Measurements from ENCODE around the gene ANK3. TPM values are rescaled to one million over a fixed set of nuclear protein-coding genes. Genes with fewer than 3 reads are reported as not detected.

Gene ANK3
- total RNA-seq, 1 experiment from 2014 or later: 15.3 TPM

DNA sequence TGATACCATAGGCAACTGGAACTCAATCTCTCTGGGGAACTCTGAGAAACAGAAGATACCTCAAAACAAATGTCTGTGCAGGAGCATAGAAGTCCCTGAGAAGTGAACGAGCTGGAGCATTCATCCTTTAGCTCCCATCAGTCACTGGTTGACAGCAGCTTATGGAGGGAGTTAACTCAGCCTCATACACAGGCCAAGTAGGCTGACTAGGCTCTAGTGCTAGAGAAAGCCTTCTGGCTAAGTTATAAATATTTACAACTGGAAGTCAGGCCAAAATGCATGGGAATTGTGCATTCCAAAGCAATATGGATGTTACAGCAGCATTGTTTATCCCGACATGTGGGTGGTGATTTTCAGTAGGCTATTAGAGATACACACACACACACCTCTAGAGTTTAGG lies 66.5 kb downstream of the ANK3 start:
- CTCF ChIA-PET: no interaction called here
- Histone ChIP-seq H3K9ac (ENCODE audit: low read length) (no peak overlapping the region), H3K4me3 (replicated peaks in 1 of 2; ENCODE audit: low read depth in 1 of 2, low read length in 2 of 2) (no peak overlapping the region), H4K20me1 (ENCODE audit: insufficient read depth) (no peaks in the 10 kb centered on the region), H3K27ac (ENCODE audit: low read depth, low read length) (no peak overlapping the region), H2AFZ (ENCODE audit: low read depth, low read length, poor library complexity, severe bottlenecking) (no peak overlapping the region), H3K27me3 (ENCODE audit: insufficient read depth, low read length) (no peaks in the 10 kb centered on the region), H3K4me1 (ENCODE audit: control insufficient read depth in 1 of 2, insufficient read depth in 2 of 2, low read length in 2 of 2) (no peaks in the 10 kb centered on the region), H3K4me2 (ENCODE audit: low read length) (no peak overlapping the region), H3K9me2 (ENCODE audit: insufficient read depth) (no peaks in the 10 kb centered on the region), H3K79me2 (ENCODE audit: insufficient read depth, low read length) (no peaks in the 10 kb centered on the region), H3K9me3 (ENCODE audit: control insufficient read depth in 1 of 2, insufficient read depth in 1 of 2, low read depth in 1 of 2, low read length in 2 of 2) (no peaks in the 10 kb centered on the region), H3K36me3 (ENCODE audit: control insufficient read depth in 1 of 2, insufficient read depth in 2 of 2, low read length in 2 of 2) (no peaks in the 10 kb centered on the region)
- RAD21 ChIA-PET (ENCODE audit: low non-redundant PET in 1 of 2, low total read pairs in 2 of 2, uncharacterized antibody in 2 of 2, unreplicated experiment in 2 of 2): no interaction called here
- TF ChIP-seq, protein P1, sequence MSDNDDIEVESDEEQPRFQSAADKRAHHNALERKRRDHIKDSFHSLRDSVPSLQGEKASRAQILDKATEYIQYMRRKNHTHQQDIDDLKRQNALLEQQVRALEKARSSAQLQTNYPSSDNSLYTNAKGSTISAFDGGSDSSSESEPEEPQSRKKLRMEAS (IDR thresholded peaks at IDR 0.05): no peak
- TF ChIP-seq JUND (IDR thresholded peaks at IDR 0.05): no peak
- TF ChIP-seq ELF1 (IDR thresholded peaks at IDR 0.05; ENCODE audit: borderline replicate concordance, low read depth): no peak
- TF ChIP-seq CEBPB (IDR thresholded peaks at IDR 0.05; ENCODE audit: low read depth): no peak
- no peak for TF ChIP-seq SP1 (IDR thresholded peaks at IDR 0.05; ENCODE audit: low read depth)
- TF ChIP-seq TCF7L2 (IDR thresholded peaks at IDR 0.05; ENCODE audit: borderline replicate concordance, extremely low read depth, insufficient read depth, insufficient read length): no peak
- no peak for TF ChIP-seq SIN3A (IDR thresholded peaks at IDR 0.05; ENCODE audit: low read depth)
- TF ChIP-seq RAD21 (IDR thresholded peaks at IDR 0.05; ENCODE audit: low read depth): no peak
- no peak for TF ChIP-seq POLR2A (IDR thresholded peaks at IDR 0.05; ENCODE audit: borderline replicate concordance, extremely low read depth, insufficient read depth, insufficient read length)
- TF ChIP-seq EGR1 (IDR thresholded peaks at IDR 0.05; ENCODE audit: low read depth): no peak
- DNase-seq (ENCODE audit: low read depth, low spot score): no peak
- intact Hi-C loops (cut with micrococcal nuclease): no loop called here
- no peak for ATAC-seq
- POLR2A ChIA-PET: no interaction called here
- no TSS peak for BruUV-seq (replicated peaks)

DNA sequence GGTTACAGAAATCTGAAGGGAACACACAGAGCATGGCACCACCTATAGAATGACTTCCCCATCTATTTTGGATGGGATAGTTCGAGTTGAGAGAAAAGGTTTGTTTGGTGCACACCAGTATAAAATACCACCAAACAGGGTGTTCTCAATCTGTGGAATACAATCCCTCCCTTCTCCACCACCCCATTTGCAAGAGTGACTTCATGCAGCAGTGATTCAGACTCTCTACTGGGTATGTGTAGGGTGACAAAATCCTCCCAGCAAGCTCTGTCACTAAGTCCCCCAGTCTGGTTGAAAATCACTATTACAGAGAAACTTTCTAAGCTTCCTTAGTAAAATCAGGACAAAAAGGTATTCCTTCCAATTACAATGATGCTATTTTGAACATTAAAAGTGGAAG lies 69.0 kb downstream of the ANK3 start:
- ChIA-PET CTCF (no interaction called here), POLR2A (no interaction called here), RAD21 (ENCODE audit: low non-redundant PET in 1 of 2, low total read pairs in 2 of 2, uncharacterized antibody in 2 of 2, unreplicated experiment in 2 of 2) (no interaction called here)

More for the DNA sequence above, 69.0 kb downstream of the ANK3 start:
- Histone ChIP-seq H3K9me2 (ENCODE audit: insufficient read depth) (no peaks in the 10 kb centered on the region), H3K9ac (ENCODE audit: low read length) (no peak overlapping the region), H2AFZ (ENCODE audit: low read depth, low read length, poor library complexity, severe bottlenecking) (no peak overlapping the region), H3K9me3 (ENCODE audit: control insufficient read depth in 1 of 2, insufficient read depth in 1 of 2, low read depth in 1 of 2, low read length in 2 of 2) (no peaks in the 10 kb centered on the region), H3K27me3 (ENCODE audit: insufficient read depth, low read length) (no peaks in the 10 kb centered on the region), H3K4me1 (ENCODE audit: control insufficient read depth in 1 of 2, insufficient read depth in 2 of 2, low read length in 2 of 2) (no peaks in the 10 kb centered on the region), H3K27ac (ENCODE audit: low read depth, low read length) (no peak overlapping the region), H3K36me3 (ENCODE audit: control insufficient read depth in 1 of 2, insufficient read depth in 2 of 2, low read length in 2 of 2) (no peaks in the 10 kb centered on the region), H4K20me1 (ENCODE audit: insufficient read depth) (no peaks in the 10 kb centered on the region), H3K4me2 (ENCODE audit: low read length) (no peak overlapping the region), H3K79me2 (ENCODE audit: insufficient read depth, low read length) (no peaks in the 10 kb centered on the region), H3K4me3 (replicated peaks in 1 of 2; ENCODE audit: low read depth in 1 of 2, low read length in 2 of 2) (no peak overlapping the region)
- ATAC-seq (no peak), DNase-seq (ENCODE audit: low read depth, low spot score) (no peak)
- BruUV-seq (replicated peaks): no TSS peak
- intact Hi-C loops (cut with micrococcal nuclease): no loop called here
- TF ChIP-seq SRF (IDR thresholded peaks at IDR 0.05; ENCODE audit: low read depth): no peak
- no peak for TF ChIP-seq YY1 (IDR thresholded peaks at IDR 0.05; ENCODE audit: extremely low read depth, insufficient replicate concordance, low read depth, low read length)
- TF ChIP-seq, protein P2, sequence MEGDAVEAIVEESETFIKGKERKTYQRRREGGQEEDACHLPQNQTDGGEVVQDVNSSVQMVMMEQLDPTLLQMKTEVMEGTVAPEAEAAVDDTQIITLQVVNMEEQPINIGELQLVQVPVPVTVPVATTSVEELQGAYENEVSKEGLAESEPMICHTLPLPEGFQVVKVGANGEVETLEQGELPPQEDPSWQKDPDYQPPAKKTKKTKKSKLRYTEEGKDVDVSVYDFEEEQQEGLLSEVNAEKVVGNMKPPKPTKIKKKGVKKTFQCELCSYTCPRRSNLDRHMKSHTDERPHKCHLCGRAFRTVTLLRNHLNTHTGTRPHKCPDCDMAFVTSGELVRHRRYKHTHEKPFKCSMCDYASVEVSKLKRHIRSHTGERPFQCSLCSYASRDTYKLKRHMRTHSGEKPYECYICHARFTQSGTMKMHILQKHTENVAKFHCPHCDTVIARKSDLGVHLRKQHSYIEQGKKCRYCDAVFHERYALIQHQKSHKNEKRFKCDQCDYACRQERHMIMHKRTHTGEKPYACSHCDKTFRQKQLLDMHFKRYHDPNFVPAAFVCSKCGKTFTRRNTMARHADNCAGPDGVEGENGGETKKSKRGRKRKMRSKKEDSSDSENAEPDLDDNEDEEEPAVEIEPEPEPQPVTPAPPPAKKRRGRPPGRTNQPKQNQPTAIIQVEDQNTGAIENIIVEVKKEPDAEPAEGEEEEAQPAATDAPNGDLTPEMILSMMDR (IDR thresholded peaks at IDR 0.05 in 2 of 3, conservative IDR thresholded peaks at IDR 0.05 in 1 of 3; ENCODE audit: borderline replicate concordance in 1 of 3, insufficient read depth in 1 of 3, low read depth in 2 of 3, low read length in 2 of 3): no peak
- no peak for TF ChIP-seq ZFX (IDR thresholded peaks at IDR 0.05)
- no peak for TF ChIP-seq FOSL1 (IDR thresholded peaks at IDR 0.05; ENCODE audit: low read depth)
